ENCODE measurements around the gene UACA. TPM values are rescaled to one million over a fixed set of nuclear protein-coding genes. Genes with fewer than 3 reads are reported as not detected.

The UACA gene
- total RNA-seq, 2 donors from 2014 or later = 49.7 to 67.1 TPM

DNA sequence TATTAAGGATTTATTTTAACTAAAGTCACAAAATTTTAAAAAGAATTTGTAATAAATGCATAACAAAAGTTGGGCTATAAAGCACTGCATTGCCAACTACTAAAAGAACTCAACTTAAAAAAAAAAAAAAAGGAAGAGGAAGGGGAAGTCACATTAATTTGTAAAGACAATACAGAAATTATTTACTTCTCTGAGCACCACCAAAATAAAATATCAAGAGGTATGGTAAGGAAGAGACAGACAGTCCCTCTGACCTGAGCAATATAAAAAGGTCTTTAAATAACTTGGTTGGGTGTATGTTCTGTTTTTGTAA is 83.5 kb downstream of the UACA start:
- H3K27me3 Mint-ChIP-seq (ENCODE audit: insufficient read depth) = no peaks in the 10 kb centered on the region
- Histone ChIP-seq H3K4me1 (ENCODE audit: control insufficient read depth, insufficient read depth, low read length) (no peaks in the 10 kb centered on the region), H3K27me3 (ENCODE audit: control insufficient read depth, insufficient read depth, low read length, poor library complexity, severe bottlenecking) (no peaks in the 10 kb centered on the region), H3K27ac (ENCODE audit: low read depth, low read length) (no peak overlapping the region), H3K36me3 (ENCODE audit: control insufficient read depth, insufficient read depth, low read length) (peaks cover 55% of the 10 kb centered on the region), H3K4me3 (ENCODE audit: low read length) (no peak overlapping the region), H3K9ac (ENCODE audit: extremely low read depth, low read length, poor library complexity, severe bottlenecking) (no peak overlapping the region), H3K9me3 (ENCODE audit: control insufficient read depth, low read length) (no peaks in the 10 kb centered on the region)
- peaks cover 6% of the 10 kb centered on the region for H3K36me3 Mint-ChIP-seq (ENCODE audit: low read depth)
- H3K4me3 Mint-ChIP-seq = no peak overlapping the region
- H3K4me1 Mint-ChIP-seq = peaks cover 3% of the 10 kb centered on the region
- H3K9me3 Mint-ChIP-seq = no peaks in the 10 kb centered on the region
- no peak overlapping the region for H3K27ac Mint-ChIP-seq
- no peak for DNase-seq
- TF ChIP-seq, protein P1, sequence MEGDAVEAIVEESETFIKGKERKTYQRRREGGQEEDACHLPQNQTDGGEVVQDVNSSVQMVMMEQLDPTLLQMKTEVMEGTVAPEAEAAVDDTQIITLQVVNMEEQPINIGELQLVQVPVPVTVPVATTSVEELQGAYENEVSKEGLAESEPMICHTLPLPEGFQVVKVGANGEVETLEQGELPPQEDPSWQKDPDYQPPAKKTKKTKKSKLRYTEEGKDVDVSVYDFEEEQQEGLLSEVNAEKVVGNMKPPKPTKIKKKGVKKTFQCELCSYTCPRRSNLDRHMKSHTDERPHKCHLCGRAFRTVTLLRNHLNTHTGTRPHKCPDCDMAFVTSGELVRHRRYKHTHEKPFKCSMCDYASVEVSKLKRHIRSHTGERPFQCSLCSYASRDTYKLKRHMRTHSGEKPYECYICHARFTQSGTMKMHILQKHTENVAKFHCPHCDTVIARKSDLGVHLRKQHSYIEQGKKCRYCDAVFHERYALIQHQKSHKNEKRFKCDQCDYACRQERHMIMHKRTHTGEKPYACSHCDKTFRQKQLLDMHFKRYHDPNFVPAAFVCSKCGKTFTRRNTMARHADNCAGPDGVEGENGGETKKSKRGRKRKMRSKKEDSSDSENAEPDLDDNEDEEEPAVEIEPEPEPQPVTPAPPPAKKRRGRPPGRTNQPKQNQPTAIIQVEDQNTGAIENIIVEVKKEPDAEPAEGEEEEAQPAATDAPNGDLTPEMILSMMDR (conservative IDR thresholded peaks at IDR 0.05) = peak; percentile 6

DNA sequence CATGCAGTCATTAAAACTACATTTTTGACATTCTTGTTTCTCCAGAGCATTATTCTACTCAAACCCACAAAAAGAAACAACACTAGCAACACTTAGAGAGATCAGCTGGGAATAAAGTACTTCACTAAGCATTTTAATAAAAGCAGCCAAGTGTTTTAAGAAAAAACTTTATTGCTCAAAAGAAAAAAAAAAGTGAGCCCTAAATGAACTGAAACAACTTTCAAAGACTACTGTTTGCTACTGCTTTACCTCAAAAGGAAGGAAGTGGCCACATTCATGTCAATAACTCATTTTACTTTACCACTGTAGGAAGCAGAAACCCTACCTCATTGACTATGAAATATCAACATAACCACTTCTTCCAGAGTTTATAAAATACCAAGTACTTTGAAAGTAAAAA is 91.3 kb downstream of the UACA start:
- Histone ChIP-seq H3K9me3 (ENCODE audit: control insufficient read depth, low read length) (no peaks in the 10 kb centered on the region), H3K9ac (ENCODE audit: extremely low read depth, low read length, poor library complexity, severe bottlenecking) (no peak overlapping the region), H3K27me3 (ENCODE audit: control insufficient read depth, insufficient read depth, low read length, poor library complexity, severe bottlenecking) (no peaks in the 10 kb centered on the region), H3K27ac (ENCODE audit: low read depth, low read length) (no peak overlapping the region), H3K4me1 (ENCODE audit: control insufficient read depth, insufficient read depth, low read length) (no peaks in the 10 kb centered on the region), H3K4me3 (ENCODE audit: low read length) (no peak overlapping the region), H3K36me3 (ENCODE audit: control insufficient read depth, insufficient read depth, low read length) (peaks cover 64% of the 10 kb centered on the region)
- no peaks in the 10 kb centered on the region for H3K36me3 Mint-ChIP-seq (ENCODE audit: low read depth)
- DNase-seq = no peak
- no peak overlapping the region for H3K27ac Mint-ChIP-seq
- TF ChIP-seq, protein P1 (conservative IDR thresholded peaks at IDR 0.05) = no peak
- H3K4me1 Mint-ChIP-seq = no peaks in the 10 kb centered on the region
- H3K27me3 Mint-ChIP-seq (ENCODE audit: insufficient read depth) = no peaks in the 10 kb centered on the region
- H3K9me3 Mint-ChIP-seq = no peaks in the 10 kb centered on the region
- H3K4me3 Mint-ChIP-seq = no peak overlapping the region

DNA sequence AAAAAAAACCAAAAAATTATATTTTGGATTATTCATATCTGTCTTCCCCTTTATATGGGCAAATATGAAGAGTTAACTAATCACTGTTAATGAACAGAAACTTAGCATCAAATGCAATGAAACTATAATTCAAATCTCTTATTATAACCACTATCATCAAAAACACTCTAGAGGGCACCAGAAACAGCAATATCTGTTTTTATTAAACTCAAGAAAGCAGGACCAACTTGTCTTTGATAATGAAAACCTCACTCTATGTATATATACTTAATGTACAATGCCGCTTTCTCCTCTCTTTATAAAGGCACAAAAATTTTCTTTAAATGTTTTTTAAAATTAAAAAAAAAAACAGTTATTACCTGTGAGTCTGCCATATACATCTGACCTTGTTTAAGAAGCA is 92.7 kb downstream of the UACA start:
- Mint-ChIP-seq H3K4me3 (no peak overlapping the region), H3K9me3 (no peaks in the 10 kb centered on the region), H3K36me3 (ENCODE audit: low read depth) (no peaks in the 10 kb centered on the region), H3K27ac (no peak overlapping the region), H3K27me3 (ENCODE audit: insufficient read depth) (no peaks in the 10 kb centered on the region), H3K4me1 (no peaks in the 10 kb centered on the region)
- 100% methylated on average over 1 of the region's 1 CpG; no CpG with 5 or more reads in 1 of the 2 experiments for WGBS, 2 experiments (ENCODE audit: insufficient coverage in 1 of 2, insufficient read length in 1 of 2)
- Histone ChIP-seq H3K4me3 (ENCODE audit: low read length) (no peak overlapping the region), H3K36me3 (ENCODE audit: control insufficient read depth, insufficient read depth, low read length) (peaks cover 61% of the 10 kb centered on the region), H3K27ac (ENCODE audit: low read depth, low read length) (no peak overlapping the region), H3K9ac (ENCODE audit: extremely low read depth, low read length, poor library complexity, severe bottlenecking) (no peak overlapping the region), H3K4me1 (ENCODE audit: control insufficient read depth, insufficient read depth, low read length) (no peaks in the 10 kb centered on the region), H3K9me3 (ENCODE audit: control insufficient read depth, low read length) (no peaks in the 10 kb centered on the region), H3K27me3 (ENCODE audit: control insufficient read depth, insufficient read depth, low read length, poor library complexity, severe bottlenecking) (no peaks in the 10 kb centered on the region)
- TF ChIP-seq, protein P1 (conservative IDR thresholded peaks at IDR 0.05) = peak; percentile 51
- no peak for DNase-seq
